OCI-LY7 (cell line): ENCODE data around the gene RNF144A. TPM values are rescaled to one million over a fixed set of nuclear protein-coding genes. Genes with fewer than 3 reads are reported as not detected.

Experiments
- BruUV-seq: library from RNA; stranded (reverse); fragments of 400-500 nt; replicated peaks from 2 replicates; lab custom pipeline; 2021; lab: Mats Ljungman, UMichigan
- CTCF ChIA-PET: fragments of 300-600 bp; sonication (Branson Sonifier 250); formaldehyde crosslinking; loops from one replicate; lab custom pipeline; 2022; ENCODE audit warnings: antibody characterized with exemption; ENCODE audit not compliant: unreplicated experiment; lab: Charles Lee
- POLR2A ChIA-PET: fragments of 300-600 bp; sonication (Branson Sonifier 250); formaldehyde crosslinking; loops from one replicate; lab custom pipeline; 2022; ENCODE audit warnings: antibody characterized with exemption; lab: Charles Lee
- DNase-seq: peaks from one replicate; pipeline ENCODE4 v3.0.0-alpha.2; 2015; ENCODE audit warnings: low spot score
- H2AFZ ChIP-seq: fragments of 200-600 bp; sonication (generic), shearing (Covaris generic); 2 replicates; pipeline ENCODE4 v1.6.1; 2014; ENCODE audit warnings: mild to moderate bottlenecking, antibody characterized with exemption, low read length, moderate library complexity
- H3K27ac ChIP-seq: fragments of 200-600 bp; sonication (generic); 2 replicates; pipeline ENCODE4 v1.5.1; 2014; ENCODE audit warnings: mixed run types, low read depth, mild to moderate bottlenecking, moderate library complexity, low read length, inconsistent platforms; ENCODE audit not compliant: poor library complexity, severe bottlenecking
- H3K36me3 ChIP-seq: fragments of 200-600 bp; sonication (generic); 2 replicates; pipeline ENCODE4 v1.6.1; 2014; ENCODE audit warnings: mild to moderate bottlenecking, antibody characterized with exemption, low read length, moderate library complexity, mixed read lengths; ENCODE audit not compliant: insufficient read depth
- H3K4me1 ChIP-seq: fragments of 200-600 bp; sonication (generic); 2 replicates; pipeline ENCODE4 v1.5.1; 2014; ENCODE audit warnings: mild to moderate bottlenecking, low read length; ENCODE audit not compliant: insufficient read depth, poor library complexity, severe bottlenecking
- H3K4me2 ChIP-seq: fragments of 200-600 bp; sonication (generic); 2 replicates; pipeline ENCODE4 v1.6.1; 2014; ENCODE audit warnings: mild to moderate bottlenecking, low read length
- H3K4me3 ChIP-seq: fragments of 200-600 bp; sonication (generic); 2 replicates; pipeline ENCODE4 v1.5.1; 2014; ENCODE audit warnings: mild to moderate bottlenecking, low read depth, low read length; ENCODE audit not compliant: poor library complexity, severe bottlenecking
- H3K79me2 ChIP-seq: fragments of 200-600 bp; sonication (generic); 2 replicates; pipeline ENCODE4 v1.6.1; 2016; ENCODE audit warnings: low read depth, mild to moderate bottlenecking, low read length, moderate library complexity, mixed read lengths; ENCODE audit not compliant: insufficient read depth
- H3K9me2 ChIP-seq: fragments of 200-600 bp; sonication (generic); 2 replicates; pipeline ENCODE4 v1.6.1; 2016; ENCODE audit warnings: mild to moderate bottlenecking, low read length, mixed read lengths; ENCODE audit not compliant: insufficient read depth
- H3K9me3 ChIP-seq: fragments of 200-600 bp; sonication (generic); 2 replicates; pipeline ENCODE4 v1.6.1; 2014; ENCODE audit warnings: mild to moderate bottlenecking, mixed run types, low read length, mixed read lengths
- H4K20me1 ChIP-seq: fragments of 200-600 bp; sonication (generic); 2 replicates; pipeline ENCODE4 v1.6.1; 2014; ENCODE audit warnings: mild to moderate bottlenecking, antibody characterized with exemption, low read length, moderate library complexity, mixed read lengths; ENCODE audit not compliant: insufficient read depth
- CTCF ChIP-seq: fragments of 200-600 bp; sonication (generic); conservative IDR thresholded peaks from 2 replicates; pipeline ENCODE4 v1.5.1; 2014; ENCODE audit warnings: mild to moderate bottlenecking, antibody characterized with exemption, low read length, moderate library complexity, mixed read lengths
- EZH2phosphoT487 ChIP-seq: fragments of 200-600 bp; sonication (generic); IDR thresholded peaks from 2 replicates; pipeline ENCODE4 v1.6.1; 2018; ENCODE audit warnings: low read depth, borderline replicate concordance, mild to moderate bottlenecking, mixed run types, antibody characterized with exemption, low read length, moderate library complexity, mixed read lengths
- intact Hi-C: fragments of 100-400 bp; cut with micrococcal nuclease; formaldehyde crosslinking; loops from one replicate; pipeline ENCODE4 v1.10.0; 2022; ENCODE audit not compliant: unreplicated experiment
- total RNA-seq, 2 experiments: library from RNA; depleted of rRNA in 1 of 2; stranded (reverse); fragments of >200 nt in 1 of 2; shearing (Covaris generic) in 1 of 2; gene quantifications; 2 replicates each; pipeline ENCODE4 v1.2.3, GENCODE V29; 2014 to 2022

RNF144A gene
- total RNA-seq, 2 experiments from 2014 or later, result 1.1 to 1.9 TPM

- H3K9me3 ChIP-seq, result peaks cover 11% of the 10 kb centered on the region
- ChIA-PET CTCF (interaction anchor here (0.9 kb wide), 1 partner anchor 20 kb away, joined by 3 read pairs; no protein-coding TSS in a partner anchor), POLR2A (interaction anchor here (1.1 to 1.4 kb wide), 3 partner anchors 9 to 19 kb away, joined by 3 to 6 read pairs (median 3); no protein-coding TSS in a partner anchor)
- no peaks in the 10 kb centered on the region for H4K20me1 ChIP-seq
- no TSS peak for BruUV-seq
- TF ChIP-seq EZH2phosphoT487 (no peak), CTCF (no peak)
- no peaks in the 10 kb centered on the region for H3K79me2 ChIP-seq
- no peaks in the 10 kb centered on the region for H3K4me1 ChIP-seq
- intact Hi-C loops, result no loop called here
- no peak for DNase-seq
- H2AFZ ChIP-seq, result no peak within 1 kb of the TSS; the same call in 1 of the 2 replicates
- no peaks in the 10 kb centered on the region for H3K9me2 ChIP-seq
- no peaks in the 10 kb centered on the region for H3K36me3 ChIP-seq
- H3K4me2 ChIP-seq, result peak within 1 kb of the TSS; percentile 61
- H3K4me3 ChIP-seq, result peak within 1 kb of the TSS; percentile 39
- no peak within 1 kb of the TSS for H3K27ac ChIP-seq
Measured at GRCh38 chr2:6877402-6878304, 39.6 kb upstream of the RNF144A start, which contains the start of gene RSAD2. Gene RSAD2 (plus strand): TSS chr2:6877777. CDS start chr2:6877801, 24 bp downstream.

DNA sequence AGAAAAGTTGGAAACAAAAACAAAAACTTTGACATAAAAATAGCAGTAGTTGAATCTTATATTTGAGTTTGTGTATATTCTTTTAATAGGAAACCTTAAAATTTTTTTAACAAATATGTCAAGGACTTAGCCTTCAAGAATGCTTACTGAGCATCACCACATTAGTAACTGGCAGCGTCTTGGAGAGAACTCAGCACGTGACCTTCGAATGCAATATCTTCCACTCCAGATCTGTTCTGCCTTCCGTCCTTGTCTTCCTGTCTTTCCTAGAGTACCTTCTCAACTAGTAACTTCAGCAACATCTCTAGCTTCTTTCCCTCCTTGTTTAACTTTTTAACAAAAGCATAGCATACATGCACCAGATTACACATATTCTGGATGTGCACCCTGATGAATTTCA, 38.7 kb upstream of the RNF144A start:
- H4K20me1 ChIP-seq, result no peaks in the 10 kb centered on the region
- no peak overlapping the region for H2AFZ ChIP-seq
- DNase-seq, result no peak
- intact Hi-C loops, result no loop called here
- no peak overlapping the region for H3K4me3 ChIP-seq
- no peaks in the 10 kb centered on the region for H3K79me2 ChIP-seq
- H3K36me3 ChIP-seq, result no peaks in the 10 kb centered on the region
- TF ChIP-seq EZH2phosphoT487 (no peak), CTCF (no peak)
- ChIA-PET POLR2A (no interaction called here), CTCF (no interaction called here)
- peaks cover 11% of the 10 kb centered on the region for H3K9me3 ChIP-seq
- no peaks in the 10 kb centered on the region for H3K4me1 ChIP-seq
- no TSS peak for BruUV-seq
- H3K27ac ChIP-seq, result no peak overlapping the region
- no peak overlapping the region for H3K4me2 ChIP-seq
- no peaks in the 10 kb centered on the region for H3K9me2 ChIP-seq

DNA sequence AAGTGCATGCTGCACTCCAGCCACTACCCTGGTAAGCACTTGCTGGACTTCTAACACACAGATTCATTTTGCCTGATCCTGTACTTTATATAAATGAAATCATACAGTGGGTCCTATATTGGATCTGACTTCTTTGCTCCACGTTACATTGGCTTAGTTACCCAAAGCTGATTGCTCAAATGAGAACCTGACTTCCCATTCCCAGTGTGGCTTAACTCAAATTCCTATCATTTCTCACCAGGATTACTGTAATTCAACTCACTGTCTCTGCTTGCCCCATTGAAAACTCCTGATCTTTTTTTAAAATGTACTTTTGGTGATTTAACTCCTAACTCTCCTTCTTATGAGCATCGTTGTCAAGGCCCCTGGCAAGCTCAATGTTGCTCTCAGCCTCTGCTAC, 38.2 kb upstream of the RNF144A start:
- Histone ChIP-seq H2AFZ (no peak overlapping the region), H4K20me1 (no peaks in the 10 kb centered on the region), H3K79me2 (no peaks in the 10 kb centered on the region), H3K9me2 (no peaks in the 10 kb centered on the region), H3K9me3 (peaks cover 8% of the 10 kb centered on the region), H3K36me3 (no peaks in the 10 kb centered on the region), H3K4me3 (no peak overlapping the region), H3K4me1 (no peaks in the 10 kb centered on the region), H3K27ac (no peak overlapping the region), H3K4me2 (no peak overlapping the region)
- POLR2A ChIA-PET, result no interaction called here
- no peak for DNase-seq
- no peak for TF ChIP-seq EZH2phosphoT487
- no peak for TF ChIP-seq CTCF
- CTCF ChIA-PET, result no interaction called here
- intact Hi-C loops, result no loop called here
- BruUV-seq, result no TSS peak
